SU-DHL-6 (cell line): ENCODE measurements around the gene PAWR.

ENCODE experiments used
- CTCF ChIP-seq: fragments of 200-600 bp; sonication (generic); IDR thresholded peaks from one replicate; pipeline ENCODE4 v1.5.1; 2017; ENCODE audit warnings: antibody characterized with exemption, mild to moderate bottlenecking, low read length, moderate library complexity; ENCODE audit not compliant: insufficient read depth, poor library complexity, severe bottlenecking
- EZH2phosphoT487 ChIP-seq: fragments of 200-600 bp; sonication (generic), shearing (Covaris generic); conservative IDR thresholded peaks from 2 replicates; pipeline ENCODE4 v1.6.1; 2018; ENCODE audit warnings: mild to moderate bottlenecking, antibody characterized with exemption, low read length, moderate library complexity, mixed read lengths

GRCh38 chr12:79553863-79554574 is 136.7 kb downstream of the PAWR start:
- TF ChIP-seq CTCF (no peak), EZH2phosphoT487 (no peak)
